Stimulated activated naive CD8-positive, alpha-beta T cell treated with anti-CD3 and anti-CD28 coated beads, Interleukin-15, amount 100 ng/mL, for 72 hours (primary cell): ENCODE results near the gene SMCP.

Experiments
- ATAC-seq: fragments of 150-1000 bp; cut with Tn5 transposase; 2 replicates; pipeline ENCODE4 v1.10.0; 2021; ENCODE audit warnings: mild to moderate bottlenecking, moderate library complexity
- DNase-seq, 2 donors: peaks; one replicate each; pipeline ENCODE4 v3.0.0; 2021 to 2022
- H3K27ac Mint-ChIP-seq, 2 donors: one replicate each; pipeline ENCODE4 v1.8.0; 2022; ENCODE audit warnings: mild to moderate bottlenecking in 2 of 2, mixed read lengths in 2 of 2, moderate library complexity in 2 of 2
- H3K27me3 Mint-ChIP-seq: one replicate; pipeline ENCODE4 v1.8.0; 2022; ENCODE audit warnings: mixed read lengths
- H3K4me1 Mint-ChIP-seq: one replicate; pipeline ENCODE4 v1.8.0; 2022; ENCODE audit warnings: mild to moderate bottlenecking, mixed read lengths
- H3K4me3 Mint-ChIP-seq, 2 donors: one replicate each; pipeline ENCODE4 v1.8.0; 2022; ENCODE audit warnings: mild to moderate bottlenecking in 2 of 2, mixed read lengths in 2 of 2, moderate library complexity in 1 of 2
- H3K9me3 Mint-ChIP-seq, 2 donors: one replicate each; pipeline ENCODE4 v1.8.0; 2022; ENCODE audit warnings: mixed read lengths in 2 of 2

The SMCP gene

GRCh38 chr1:152880316-152880715, 2.2 kb downstream of the SMCP start:
- Mint-ChIP-seq H3K9me3 (no peaks in the 10 kb centered on the region), H3K27ac (peak overlapping the region in 1 of 2 donors; percentile 64), H3K4me1 (no peaks in the 10 kb centered on the region), H3K27me3 (peaks cover 25% of the 10 kb centered on the region), H3K4me3 (no peak overlapping the region)
- ATAC-seq (no peak), DNase-seq (no peak)

GRCh38 chr1:152880907-152881306, 2.8 kb downstream of the SMCP start:
- Mint-ChIP-seq H3K4me3 (no peak overlapping the region), H3K9me3 (no peaks in the 10 kb centered on the region), H3K27me3 (peaks cover 21% of the 10 kb centered on the region), H3K27ac (no peak overlapping the region), H3K4me1 (no peaks in the 10 kb centered on the region)
- ATAC-seq (no peak), DNase-seq (no peak)

GRCh38 chr1:152884085-152884484, 6.0 kb downstream of the SMCP start:
- Mint-ChIP-seq H3K4me1 (no peaks in the 10 kb centered on the region), H3K27me3 (peaks cover 8% of the 10 kb centered on the region), H3K4me3 (no peak overlapping the region), H3K27ac (no peak overlapping the region), H3K9me3 (no peaks in the 10 kb centered on the region)
- DNase-seq (no peak), ATAC-seq (no peak)

GRCh38 chr1:152884506-152884905, 6.4 kb downstream of the SMCP start:
- Mint-ChIP-seq H3K27ac (no peak overlapping the region), H3K9me3 (no peaks in the 10 kb centered on the region), H3K4me1 (no peaks in the 10 kb centered on the region), H3K4me3 (no peak overlapping the region), H3K27me3 (peaks cover 9% of the 10 kb centered on the region)
- ATAC-seq (no peak), DNase-seq (no peak)

- ATAC-seq: no peak
- no peak overlapping the region for H3K4me3 Mint-ChIP-seq
- no peaks in the 10 kb centered on the region for H3K9me3 Mint-ChIP-seq
- H3K4me1 Mint-ChIP-seq: no peaks in the 10 kb centered on the region
- H3K27me3 Mint-ChIP-seq: peaks cover 9% of the 10 kb centered on the region
- no peak for DNase-seq
- no peak overlapping the region for H3K27ac Mint-ChIP-seq
These were observed 7.0 kb downstream of the SMCP start for GRCh38 chr1:152884966-152885624.

- no peaks in the 10 kb centered on the region for H3K4me1 Mint-ChIP-seq
- H3K9me3 Mint-ChIP-seq: no peaks in the 10 kb centered on the region
- H3K27ac Mint-ChIP-seq: no peak overlapping the region
- ATAC-seq: no peak
- no peak overlapping the region for H3K4me3 Mint-ChIP-seq
- DNase-seq: no peak
- peaks cover 9% of the 10 kb centered on the region for H3K27me3 Mint-ChIP-seq
These were observed 8.0 kb downstream of the SMCP start for GRCh38 chr1:152886085-152886484.

- ATAC-seq: no peak
- Mint-ChIP-seq H3K27me3 (peaks cover 9% of the 10 kb centered on the region), H3K9me3 (no peaks in the 10 kb centered on the region), H3K4me3 (no peak overlapping the region), H3K4me1 (no peaks in the 10 kb centered on the region), H3K27ac (no peak overlapping the region)
- DNase-seq: no peak
These were observed 8.8 kb downstream of the SMCP start for GRCh38 chr1:152886758-152887409.

- H3K4me1 Mint-ChIP-seq: no peaks in the 10 kb centered on the region
- ATAC-seq (no peak), DNase-seq (no peak)
- peaks cover 9% of the 10 kb centered on the region for H3K27me3 Mint-ChIP-seq
- no peak overlapping the region for H3K27ac Mint-ChIP-seq
- no peaks in the 10 kb centered on the region for H3K9me3 Mint-ChIP-seq
- H3K4me3 Mint-ChIP-seq: no peak overlapping the region
These were observed 10.0 kb downstream of the SMCP start for GRCh38 chr1:152888126-152888525.

GRCh38 chr1:152899027-152899426, 20.9 kb downstream of the SMCP start:
- ATAC-seq (no peak), DNase-seq (no peak)
- Mint-ChIP-seq H3K27me3 (peaks cover 44% of the 10 kb centered on the region), H3K4me1 (no peaks in the 10 kb centered on the region), H3K9me3 (no peaks in the 10 kb centered on the region), H3K27ac (no peak overlapping the region), H3K4me3 (no peak overlapping the region)

GRCh38 chr1:152899883-152900282, 21.8 kb downstream of the SMCP start:
- no peaks in the 10 kb centered on the region for H3K9me3 Mint-ChIP-seq
- H3K27ac Mint-ChIP-seq: no peak overlapping the region
- ATAC-seq (no peak), DNase-seq (no peak)
- peaks cover 39% of the 10 kb centered on the region for H3K27me3 Mint-ChIP-seq
- no peaks in the 10 kb centered on the region for H3K4me1 Mint-ChIP-seq
- no peak overlapping the region for H3K4me3 Mint-ChIP-seq

GRCh38 chr1:152901631-152902030, 23.5 kb downstream of the SMCP start:
- Mint-ChIP-seq H3K27ac (no peak overlapping the region), H3K27me3 (peaks cover 45% of the 10 kb centered on the region), H3K4me1 (no peaks in the 10 kb centered on the region), H3K9me3 (no peaks in the 10 kb centered on the region), H3K4me3 (no peak overlapping the region)
- no peak for DNase-seq
- ATAC-seq: no peak

- ATAC-seq: no peak
These were observed 24.5 kb downstream of the SMCP start for GRCh38 chr1:152902636-152903035.

GRCh38 chr1:152904688-152905440, 26.7 kb downstream of the SMCP start:
- no peak overlapping the region for H3K4me3 Mint-ChIP-seq
- peaks cover 8% of the 10 kb centered on the region for H3K4me1 Mint-ChIP-seq
- no peak for ATAC-seq
- no peak for DNase-seq
- peaks cover 71% of the 10 kb centered on the region for H3K27me3 Mint-ChIP-seq
- H3K27ac Mint-ChIP-seq: peak overlapping the region in 1 of 2 donors; percentile 8
- H3K9me3 Mint-ChIP-seq: peaks cover 2 to 4% of the 10 kb centered on the region in 2 donors

More at GRCh38 chr1:152902636-152903035, 24.5 kb downstream of the SMCP start:
- Mint-ChIP-seq H3K4me1 (peaks cover under 1% of the 10 kb centered on the region), H3K9me3 (no peaks in the 10 kb centered on the region), H3K27me3 (peaks cover 55% of the 10 kb centered on the region), H3K27ac (no peak overlapping the region), H3K4me3 (no peak overlapping the region)
- DNase-seq: no peak

GRCh38 chr1:152906023-152906565, 28.0 kb downstream of the SMCP start:
- Mint-ChIP-seq H3K4me3 (no peak overlapping the region), H3K4me1 (peaks cover 8% of the 10 kb centered on the region)

GRCh38 chr1:152907686-152908601, 29.8 kb downstream of the SMCP start, which contains the start of gene IVL:
TSS of gene IVL (plus strand) at chr1:152908546. CDS start at chr1:152909798, 1,252 bp downstream.
- Mint-ChIP-seq H3K27me3 (peaks cover 86% of the 10 kb centered on the region), H3K4me3 (no peak within 1 kb of the TSS)
- peak; percentile 71 for ATAC-seq

More at GRCh38 chr1:152906023-152906565, 28.0 kb downstream of the SMCP start:
- ATAC-seq (no peak), DNase-seq (no peak)
- Mint-ChIP-seq H3K27me3 (peaks cover 77% of the 10 kb centered on the region), H3K27ac (no peak overlapping the region), H3K9me3 (peaks cover 4 to 13% of the 10 kb centered on the region in 2 donors)

More at GRCh38 chr1:152907686-152908601, 29.8 kb downstream of the SMCP start, which contains the start of gene IVL:
- no peak for DNase-seq
- H3K4me1 Mint-ChIP-seq: peaks cover 8% of the 10 kb centered on the region
- H3K27ac Mint-ChIP-seq: peak within 1 kb of the TSS in 1 of 2 donors; percentile 94
- peaks cover 4 to 15% of the 10 kb centered on the region in 2 donors for H3K9me3 Mint-ChIP-seq
